Peyer's patch (tissue), 4 donors: ENCODE results near the gene MLXIP.

Experiments
- POLR2A ChIP-seq, 2 donors: fragments of 450-650 bp; IDR thresholded peaks; one replicate each; pipeline ENCODE4 v1.5.1; 2017; ENCODE audit warnings: antibody characterized with exemption in 2 of 2, mild to moderate bottlenecking in 2 of 2, moderate library complexity in 2 of 2
- TF ChIP-seq, protein P1 (sequence below), 6 experiments: fragments of 450-650 bp in 4 of 6; fragments of 200-600 bp in 2 of 6; sonication (generic) in 1 of 6; IDR thresholded peaks; one replicate each; pipeline ENCODE4 v1.5.1; 2017 to 2019; ENCODE audit warnings: antibody characterized with exemption in 6 of 6, mild to moderate bottlenecking in 3 of 6, moderate library complexity in 1 of 6

DNA sequence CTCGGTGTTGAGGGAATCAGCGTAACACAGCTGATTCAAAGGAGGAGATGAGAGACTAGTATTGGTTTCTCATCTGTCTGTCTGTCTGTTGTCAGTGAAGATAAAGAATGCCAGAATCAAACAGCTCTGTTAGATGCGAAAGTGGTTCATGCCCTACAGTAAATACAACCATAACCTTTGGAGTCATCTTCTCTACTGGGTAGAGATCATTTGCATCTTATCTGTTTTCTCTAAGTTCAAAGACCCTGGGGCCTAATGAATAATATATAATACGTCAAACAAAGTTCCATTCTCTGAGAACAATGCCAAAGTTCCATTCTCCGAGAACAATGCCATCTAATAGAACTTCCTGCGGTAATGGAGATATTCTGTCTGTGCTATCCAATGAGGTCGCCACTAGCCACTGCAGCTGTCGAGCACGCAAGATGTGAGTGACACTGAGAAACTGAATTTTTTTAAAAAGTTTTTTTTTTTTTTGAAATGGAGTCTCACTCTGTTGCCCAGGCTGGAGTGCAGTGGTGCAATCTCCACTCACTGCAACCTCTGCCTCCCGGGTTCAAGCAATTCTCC, 88.9 kb downstream of the MLXIP start:
- TF ChIP-seq, protein P1, sequence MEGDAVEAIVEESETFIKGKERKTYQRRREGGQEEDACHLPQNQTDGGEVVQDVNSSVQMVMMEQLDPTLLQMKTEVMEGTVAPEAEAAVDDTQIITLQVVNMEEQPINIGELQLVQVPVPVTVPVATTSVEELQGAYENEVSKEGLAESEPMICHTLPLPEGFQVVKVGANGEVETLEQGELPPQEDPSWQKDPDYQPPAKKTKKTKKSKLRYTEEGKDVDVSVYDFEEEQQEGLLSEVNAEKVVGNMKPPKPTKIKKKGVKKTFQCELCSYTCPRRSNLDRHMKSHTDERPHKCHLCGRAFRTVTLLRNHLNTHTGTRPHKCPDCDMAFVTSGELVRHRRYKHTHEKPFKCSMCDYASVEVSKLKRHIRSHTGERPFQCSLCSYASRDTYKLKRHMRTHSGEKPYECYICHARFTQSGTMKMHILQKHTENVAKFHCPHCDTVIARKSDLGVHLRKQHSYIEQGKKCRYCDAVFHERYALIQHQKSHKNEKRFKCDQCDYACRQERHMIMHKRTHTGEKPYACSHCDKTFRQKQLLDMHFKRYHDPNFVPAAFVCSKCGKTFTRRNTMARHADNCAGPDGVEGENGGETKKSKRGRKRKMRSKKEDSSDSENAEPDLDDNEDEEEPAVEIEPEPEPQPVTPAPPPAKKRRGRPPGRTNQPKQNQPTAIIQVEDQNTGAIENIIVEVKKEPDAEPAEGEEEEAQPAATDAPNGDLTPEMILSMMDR (IDR thresholded peaks at IDR 0.05) = no peak
- TF ChIP-seq POLR2A (IDR thresholded peaks at IDR 0.05) = no peak
